HPDE6-E6E7 (cell line): ENCODE results near the gene MILR1.

ENCODE experiments used
- DNase-seq: peaks from one replicate; pipeline ENCODE4 v3.0.0; 2011; ENCODE audit warnings: missing footprints; ENCODE audit errors: extremely low spot score

The MILR1 gene

GRCh38 chr17:64502809-64503208 lies 53.9 kb downstream of the MILR1 start:
- no peak for DNase-seq

DNA sequence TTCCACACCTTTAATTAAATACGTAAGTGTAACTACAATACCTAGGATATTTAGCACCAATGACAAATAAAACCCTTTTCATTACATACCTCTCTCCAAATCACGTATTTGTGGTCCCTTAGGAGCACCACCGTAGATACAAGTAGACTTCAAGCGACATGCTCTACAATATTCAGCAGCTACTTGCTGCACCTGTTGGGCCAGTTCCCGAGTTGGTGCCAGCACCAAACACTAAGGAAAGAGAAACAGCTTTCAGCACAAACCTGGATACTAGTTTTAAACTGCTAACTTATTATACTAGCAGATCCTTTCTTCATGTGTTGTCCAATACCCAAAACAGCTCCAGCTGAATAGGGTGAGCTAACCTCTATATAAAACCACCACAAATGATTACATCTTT lies 54.4 kb downstream of the MILR1 start:
- no peak for DNase-seq

DNA sequence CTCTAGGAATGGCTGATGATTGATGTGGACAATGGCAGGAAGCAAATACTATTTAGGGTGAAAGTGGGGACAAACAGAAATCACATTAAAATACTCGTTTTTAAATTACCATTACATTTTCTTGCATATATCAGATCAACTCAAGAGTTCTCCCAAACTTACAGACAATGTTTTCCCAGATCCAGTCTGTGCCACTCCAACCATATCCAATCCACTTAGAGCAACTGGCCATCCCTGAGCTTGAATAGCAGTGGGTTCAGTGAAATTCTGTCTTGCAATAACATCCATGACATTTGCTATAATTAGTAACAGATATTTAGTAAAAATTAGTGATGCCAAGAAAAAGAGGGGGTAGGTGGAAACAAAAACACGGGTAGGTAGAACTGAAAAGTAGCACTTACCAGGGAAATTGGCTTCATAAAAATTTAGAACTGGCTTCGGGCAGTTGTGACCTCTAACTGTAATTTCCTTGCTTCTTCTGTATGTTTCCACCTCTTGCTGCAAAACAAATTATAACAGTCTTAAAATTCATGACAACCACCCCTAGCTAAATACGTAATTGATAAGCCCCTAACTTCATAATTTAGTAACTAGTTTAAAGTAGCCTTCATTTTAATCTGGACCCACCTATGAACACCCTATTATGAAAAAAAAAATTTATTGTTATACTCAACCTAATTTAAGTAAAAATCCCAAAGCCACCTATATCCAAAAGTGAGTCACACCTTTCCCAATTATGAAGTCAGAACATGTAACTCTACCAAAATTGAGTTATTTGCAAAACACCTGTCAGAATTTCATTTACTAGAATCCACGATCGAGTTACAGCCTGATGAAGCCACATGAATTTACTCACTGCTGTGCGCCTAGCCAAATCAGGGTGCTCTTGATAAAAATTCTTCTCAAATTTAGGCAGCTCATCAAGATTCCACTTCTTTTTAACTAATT lies 55.2 kb downstream of the MILR1 start:
- DNase-seq, result no peak

GRCh38 chr17:64504769-64505339 lies 55.9 kb downstream of the MILR1 start:
- no peak for DNase-seq

DNA sequence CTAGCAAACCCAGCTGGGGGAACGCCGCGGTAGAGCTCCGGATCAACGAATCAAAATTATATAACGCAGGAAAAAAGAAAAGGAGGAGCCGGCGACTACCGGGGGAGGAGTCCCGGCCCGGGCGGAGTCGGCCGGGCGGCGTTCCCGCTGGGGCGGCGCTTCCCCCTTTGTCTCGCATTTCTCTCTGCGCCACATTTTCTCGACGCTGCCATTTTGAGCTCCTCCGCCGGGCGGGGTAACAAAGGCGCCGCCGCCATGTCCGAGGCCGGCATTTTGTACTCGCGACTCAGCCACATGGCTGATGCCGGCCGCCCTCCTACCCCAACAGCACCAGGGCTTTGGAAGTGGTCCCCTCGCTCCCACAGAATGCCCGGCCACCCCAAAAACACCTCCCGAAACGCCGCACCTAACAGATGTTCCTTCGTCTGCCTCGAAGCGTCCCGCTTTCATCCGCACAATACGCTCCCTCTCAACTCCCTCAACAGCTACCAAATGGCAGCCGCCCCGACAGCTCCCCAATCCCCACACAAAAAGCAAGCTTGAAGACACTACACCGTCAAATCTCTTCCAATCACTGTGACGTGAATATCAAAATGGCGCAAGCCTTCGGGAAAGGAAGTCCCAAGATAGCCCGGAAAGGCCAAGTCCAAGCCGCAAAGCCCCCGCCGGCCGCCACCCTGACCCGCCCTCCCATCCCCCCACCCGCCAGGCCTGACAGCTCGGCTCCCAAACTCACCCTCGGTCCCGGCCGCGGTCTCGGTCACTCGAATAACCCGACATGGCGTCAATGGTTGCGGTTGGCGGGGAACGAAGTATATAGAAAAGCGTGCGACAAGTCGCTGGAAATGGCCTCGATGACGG lies 56.7 kb downstream of the MILR1 start:
- no peak for DNase-seq

- DNase-seq, result peak; percentile 96
Measured at GRCh38 chr17:64506201-64506575, 57.3 kb downstream of the MILR1 start, which contains the start of gene DDX5. Gene DDX5 (minus strand): TSS chr17:64506289. CDS start chr17:64506119, 170 bp downstream.

DNA sequence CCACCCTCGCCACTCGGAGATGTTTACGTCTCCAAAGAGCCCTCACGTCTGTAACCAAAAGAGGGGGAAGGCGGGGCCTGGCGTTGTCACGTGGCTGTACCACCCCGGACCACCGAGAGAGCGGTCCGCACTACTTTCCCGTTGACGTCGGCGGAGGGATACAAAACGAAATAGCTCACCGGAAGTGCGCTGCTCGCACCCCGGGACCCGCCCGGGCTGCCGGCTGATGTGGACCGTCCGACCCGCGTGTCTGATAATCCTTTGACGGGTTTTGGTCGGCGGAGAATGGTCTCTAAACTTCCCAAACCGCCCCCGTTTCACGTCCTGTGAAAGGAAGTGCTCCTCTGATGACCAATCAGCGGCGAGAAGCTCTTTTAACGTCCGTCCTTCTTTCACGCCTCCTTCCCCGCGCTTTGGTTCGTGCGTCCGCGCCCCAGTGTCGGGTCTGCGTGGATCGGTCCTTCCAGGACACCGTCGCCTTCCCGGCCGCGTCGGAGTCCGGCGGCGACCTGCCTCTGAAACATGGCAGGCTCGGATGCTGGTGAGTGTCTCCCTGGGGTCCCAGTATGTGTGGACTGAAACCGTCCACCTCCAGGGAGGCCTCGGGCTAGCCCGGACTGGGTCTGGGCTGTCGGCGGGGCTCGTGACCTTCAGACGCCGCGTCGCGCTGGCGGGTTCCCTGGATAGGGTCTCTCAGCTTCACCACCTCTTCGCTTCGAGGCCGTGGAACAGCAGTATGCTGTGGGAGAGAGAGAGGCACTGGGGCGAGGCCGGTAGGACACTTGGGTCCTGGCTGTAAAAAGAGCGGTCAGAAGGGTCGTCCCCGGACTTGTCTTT lies 57.9 kb downstream of the MILR1 start, which contains the start of gene CEP95:
TSS of gene CEP95 (plus strand) at position 402 of the 837 bp plus-strand sequence. CDS start at position 523, 121 bp downstream.
- DNase-seq, result peak; percentile 75

GRCh38 chr17:64507413-64507782 lies 58.5 kb downstream of the MILR1 start:
- peak; percentile 65 for DNase-seq

GRCh38 chr17:64508683-64509082 lies 59.8 kb downstream of the MILR1 start:
- DNase-seq, result no peak

- DNase-seq, result no peak
Measured at GRCh38 chr17:64509179-64509578, 60.3 kb downstream of the MILR1 start.

- DNase-seq, result no peak
Measured at GRCh38 chr17:64515419-64515818, 66.5 kb downstream of the MILR1 start.

DNA sequence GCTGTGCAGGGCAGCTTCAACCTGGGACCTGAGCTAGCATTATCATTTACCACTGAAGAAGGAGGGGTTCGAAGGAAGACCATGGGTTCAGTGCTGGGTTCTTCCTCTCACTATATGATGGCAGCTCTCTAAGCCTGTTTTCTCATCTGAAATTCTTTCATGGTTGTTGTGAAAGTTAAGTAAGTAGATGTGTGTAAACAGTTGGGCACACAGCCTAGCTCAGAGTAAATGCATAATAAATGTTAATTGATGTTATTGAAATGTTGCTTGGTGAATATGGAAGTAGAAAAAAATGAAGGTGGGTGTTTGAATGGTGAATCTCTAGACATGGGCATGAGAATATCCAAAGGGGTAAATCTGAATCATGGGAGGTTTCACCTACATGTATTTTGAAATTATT lies 66.9 kb downstream of the MILR1 start:
- DNase-seq, result no peak
